HEK293 (cell line): ENCODE data around the gene DSE.

Experiments
- CTCF ChIA-PET: fragments of 350-600 bp; formaldehyde crosslinking; extraction: SDS; loops from one replicate; lab custom pipeline; 2021; ENCODE audit warnings: antibody characterized with exemption; lab: Yijun Ruan, JAX
- POLR2A ChIA-PET: fragments of 300-600 bp; formaldehyde crosslinking; extraction: SDS; loops from one replicate; lab custom pipeline; 2020; ENCODE audit warnings: antibody characterized with exemption, inconsistent platforms; lab: Yijun Ruan, JAX
- H3K27ac ChIP-seq: fragments of 200-500 bp; sonication (Bioruptor generic); 2 replicates; pipeline ENCODE4 v1.5.1; 2014; ENCODE audit warnings: low read depth, low read length, control low read depth, inconsistent platforms; ENCODE audit errors: extremely low read depth
- H3K36me3 ChIP-seq, 2 experiments: fragments of 200-500 bp in 1 of 2; sonication (Bioruptor generic) in 1 of 2; 1 replicate in 1 of 2; 2 replicates in 1 of 2; pipeline ENCODE4 v1.5.1; 2014 to 2017; ENCODE audit warnings: inconsistent platforms in 2 of 2, low read length in 2 of 2; ENCODE audit not compliant: control insufficient read depth in 2 of 2, insufficient read depth in 1 of 2
- H3K4me1 ChIP-seq: fragments of 200-500 bp; sonication (Bioruptor generic); 2 replicates; pipeline ENCODE4 v1.5.1; 2014; ENCODE audit warnings: mild to moderate bottlenecking, low read length, inconsistent platforms; ENCODE audit not compliant: control insufficient read depth, insufficient read depth
- H3K4me3 ChIP-seq: 2 replicates; pipeline ENCODE4 v1.5.1; 2011; ENCODE audit warnings: low read depth, mild to moderate bottlenecking, control low read depth, low read length, moderate library complexity
- H3K9me3 ChIP-seq: fragments of 200-500 bp; sonication (Bioruptor generic); 2 replicates; pipeline ENCODE4 v1.5.1; 2014; ENCODE audit warnings: low read depth, low read length, inconsistent platforms; ENCODE audit not compliant: control insufficient read depth, insufficient read depth
- ATF2 ChIP-seq: fragments of 450-650 bp; formaldehyde crosslinking; IDR thresholded peaks from 2 replicates; pipeline ENCODE4 v1.5.1; 2016; ENCODE audit warnings: missing biosample characterization, missing genetic modification characterization, low read depth
- FEZF1 ChIP-seq: fragments of 450-650 bp; formaldehyde crosslinking; IDR thresholded peaks from 2 replicates; pipeline ENCODE4 v1.5.1; 2016; ENCODE audit warnings: missing biosample characterization, missing genetic modification characterization
- HOXA7 ChIP-seq: sonication (generic); formaldehyde crosslinking; IDR thresholded peaks from 2 replicates; pipeline ENCODE4 v1.8.1; 2022; ENCODE audit warnings: missing genetic modification reagents, borderline replicate concordance
- KLF16 ChIP-seq: fragments of 450-650 bp; formaldehyde crosslinking; IDR thresholded peaks from 2 replicates; pipeline ENCODE4 v1.5.1; 2017; ENCODE audit warnings: missing biosample characterization, missing genetic modification characterization
- SALL2 ChIP-seq: fragments of 450-650 bp; formaldehyde crosslinking; IDR thresholded peaks from 2 replicates; pipeline ENCODE4 v1.5.0; 2017; ENCODE audit warnings: missing biosample characterization, mild to moderate bottlenecking, missing genetic modification characterization, borderline replicate concordance
- SP7 ChIP-seq: fragments of 450-650 bp; formaldehyde crosslinking; IDR thresholded peaks from 2 replicates; pipeline ENCODE4 v1.5.1; 2016; ENCODE audit warnings: missing biosample characterization, missing genetic modification characterization
- ZNF10 ChIP-seq: fragments of 450-650 bp; formaldehyde crosslinking; IDR thresholded peaks from 2 replicates; pipeline ENCODE4 v1.5.1; 2017; ENCODE audit warnings: missing biosample characterization, missing genetic modification characterization
- ZNF133 ChIP-seq: fragments of 450-650 bp; formaldehyde crosslinking; IDR thresholded peaks from 2 replicates; pipeline ENCODE4 v1.5.1; 2016; ENCODE audit warnings: missing biosample characterization, missing genetic modification characterization
- ZNF146 ChIP-seq: fragments of 450-650 bp; formaldehyde crosslinking; IDR thresholded peaks from 2 replicates; pipeline ENCODE4 v1.5.1; 2016; ENCODE audit warnings: missing biosample characterization, missing genetic modification characterization
- ZNF155 ChIP-seq: fragments of 450-650 bp; formaldehyde crosslinking; IDR thresholded peaks from 2 replicates; pipeline ENCODE4 v1.5.1; 2016; ENCODE audit warnings: missing biosample characterization, missing genetic modification characterization
- ZNF175 ChIP-seq: fragments of 450-650 bp; formaldehyde crosslinking; IDR thresholded peaks from 2 replicates; pipeline ENCODE4 v1.5.1; 2016; ENCODE audit warnings: missing biosample characterization, missing genetic modification characterization
- ZNF223 ChIP-seq: fragments of 450-650 bp; formaldehyde crosslinking; IDR thresholded peaks from 2 replicates; pipeline ENCODE4 v1.5.1; 2016; ENCODE audit warnings: missing biosample characterization, missing genetic modification characterization
- ZNF266 ChIP-seq: fragments of 450-650 bp; formaldehyde crosslinking; IDR thresholded peaks from 2 replicates; pipeline ENCODE4 v1.5.1; 2016; ENCODE audit warnings: missing biosample characterization, missing genetic modification characterization, low read depth
- ZNF302 ChIP-seq: fragments of 450-650 bp; formaldehyde crosslinking; IDR thresholded peaks from 2 replicates; pipeline ENCODE4 v1.5.1; 2016; ENCODE audit warnings: missing biosample characterization, missing genetic modification characterization, low read depth
- ZNF354C ChIP-seq: fragments of 450-650 bp; formaldehyde crosslinking; IDR thresholded peaks from 2 replicates; pipeline ENCODE4 v1.5.1; 2016; ENCODE audit warnings: missing biosample characterization, missing genetic modification characterization, low read depth, borderline replicate concordance
- ZNF426 ChIP-seq: fragments of 450-650 bp; formaldehyde crosslinking; IDR thresholded peaks from 2 replicates; pipeline ENCODE4 v1.5.1; 2017; ENCODE audit warnings: missing biosample characterization, missing genetic modification characterization, mild to moderate bottlenecking, inconsistent platforms, moderate library complexity
- ZNF449 ChIP-seq: fragments of 450-650 bp; formaldehyde crosslinking; IDR thresholded peaks from 2 replicates; pipeline ENCODE4 v1.5.1; 2017; ENCODE audit warnings: missing biosample characterization, mild to moderate bottlenecking, missing genetic modification characterization, moderate library complexity
- ZNF510 ChIP-seq: fragments of 450-650 bp; formaldehyde crosslinking; IDR thresholded peaks from 2 replicates; pipeline ENCODE4 v1.5.1; 2018; ENCODE audit warnings: mild to moderate bottlenecking, missing genetic modification characterization, missing biosample characterization; ENCODE audit not compliant: insufficient replicate concordance
- ZNF626 ChIP-seq: fragments of 450-650 bp; sonication (Bioruptor Pico); formaldehyde crosslinking; IDR thresholded peaks from 2 replicates; pipeline ENCODE4 v1.5.1; 2018; ENCODE audit warnings: missing biosample characterization, missing genetic modification characterization, inconsistent platforms
- ZNF701 ChIP-seq: fragments of 450-650 bp; formaldehyde crosslinking; IDR thresholded peaks from 2 replicates; pipeline ENCODE4 v1.5.1; 2016; ENCODE audit warnings: missing biosample characterization, missing genetic modification characterization
- ZNF707 ChIP-seq: fragments of 450-650 bp; formaldehyde crosslinking; IDR thresholded peaks from 2 replicates; pipeline ENCODE4 v1.5.1; 2016; ENCODE audit warnings: missing biosample characterization, missing genetic modification characterization
- ZNF747 ChIP-seq: fragments of 450-650 bp; formaldehyde crosslinking; IDR thresholded peaks from 2 replicates; pipeline ENCODE4 v1.5.1; 2016; ENCODE audit warnings: missing biosample characterization, missing genetic modification characterization
- ZSCAN30 ChIP-seq: fragments of 450-650 bp; IDR thresholded peaks from 2 replicates; pipeline ENCODE4 v1.5.1; 2018; ENCODE audit warnings: missing biosample characterization, mild to moderate bottlenecking, missing genetic modification characterization, moderate library complexity
- ZSCAN4 ChIP-seq: fragments of 450-650 bp; formaldehyde crosslinking; IDR thresholded peaks from 2 replicates; pipeline ENCODE4 v1.5.1; 2017; ENCODE audit warnings: missing biosample characterization, missing genetic modification characterization

DSE gene

GRCh38 chr6:116374586-116374985 lies 3.8 kb downstream of the DSE start (continued):
- TF ChIP-seq ATF2 (tag by site-specific recombination) = no peak
- no peak for TF ChIP-seq ZNF449 (tag by site-specific recombination)
- no peak for TF ChIP-seq ZNF747
- no peak for TF ChIP-seq ZNF155 (tag by site-specific recombination)
- TF ChIP-seq KLF16 = no peak
- no peak for TF ChIP-seq ZSCAN30 (tag by site-specific recombination)
- TF ChIP-seq SP7 (tag by site-specific recombination) = no peak
- no peak for TF ChIP-seq ZNF707 (tag by site-specific recombination)
- TF ChIP-seq ZSCAN4 (tag by site-specific recombination) = no peak
- TF ChIP-seq, all 188 proteins: peak for 0

GRCh38 chr6:116375262-116375661 lies 4.5 kb downstream of the DSE start:
- TF ChIP-seq ZNF626 (tag by site-specific recombination) = no peak
- TF ChIP-seq ZNF701 = no peak
- TF ChIP-seq ZNF510 (tag by site-specific recombination) = no peak
- TF ChIP-seq SALL2 (tag by site-specific recombination) = no peak
- no peak for TF ChIP-seq ZNF175 (tag by site-specific recombination)
- no peak for TF ChIP-seq ZNF302
- TF ChIP-seq ZNF354C = no peak
- TF ChIP-seq ZNF146 = no peak
- TF ChIP-seq ZNF266 (tag by site-specific recombination) = no peak
- TF ChIP-seq ZNF133 (tag by site-specific recombination) = no peak
- TF ChIP-seq FEZF1 (tag by site-specific recombination) = no peak
- TF ChIP-seq ZNF426 = no peak
- TF ChIP-seq HOXA7 (CRISPR knock-in tag) = no peak
- no peak for TF ChIP-seq ZNF10 (tag by site-specific recombination)
- TF ChIP-seq ZNF223 = no peak
- Histone ChIP-seq H3K4me1 (peaks cover 6% of the 10 kb centered on the region; the same call in 1 of the 2 replicates), H3K27ac (no peak overlapping the region), H3K9me3 (no peaks in the 10 kb centered on the region), H3K36me3 (no peaks in the 10 kb centered on the region), H3K4me3 (no peak overlapping the region)
- CTCF ChIA-PET = interaction anchor here (0.6 to 1.2 kb wide), 5 partner anchors 11 to 721 kb away, joined by 3 to 4 read pairs (median 3); partner anchors contain the start of gene CALHM5
- POLR2A ChIA-PET = no interaction called here
